ENCODE data around the gene PHLDA2.

Gene PHLDA2

DNA sequence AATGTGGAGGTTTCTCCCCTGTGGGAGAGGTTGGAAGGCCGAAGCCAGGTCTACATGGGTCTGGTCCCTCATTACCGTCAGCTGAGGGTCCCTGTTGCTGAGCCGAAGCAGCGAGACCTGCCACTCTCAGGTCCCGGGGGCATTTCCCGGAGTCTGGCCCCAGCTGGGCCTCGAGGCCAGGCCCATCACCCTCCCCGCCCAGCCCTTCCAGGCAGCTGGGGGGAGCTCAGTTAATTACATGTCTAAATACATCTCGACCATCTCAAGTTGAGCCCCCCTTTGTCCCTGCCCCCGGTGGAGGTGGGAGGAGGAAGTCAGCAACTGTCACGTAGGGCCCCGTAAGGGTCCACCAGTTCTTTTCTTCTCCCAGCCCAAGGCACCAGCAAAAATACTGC is 47.2 kb downstream of the PHLDA2 start:
- no peak for DNase-seq (ENCODE audit: low read depth)

DNA sequence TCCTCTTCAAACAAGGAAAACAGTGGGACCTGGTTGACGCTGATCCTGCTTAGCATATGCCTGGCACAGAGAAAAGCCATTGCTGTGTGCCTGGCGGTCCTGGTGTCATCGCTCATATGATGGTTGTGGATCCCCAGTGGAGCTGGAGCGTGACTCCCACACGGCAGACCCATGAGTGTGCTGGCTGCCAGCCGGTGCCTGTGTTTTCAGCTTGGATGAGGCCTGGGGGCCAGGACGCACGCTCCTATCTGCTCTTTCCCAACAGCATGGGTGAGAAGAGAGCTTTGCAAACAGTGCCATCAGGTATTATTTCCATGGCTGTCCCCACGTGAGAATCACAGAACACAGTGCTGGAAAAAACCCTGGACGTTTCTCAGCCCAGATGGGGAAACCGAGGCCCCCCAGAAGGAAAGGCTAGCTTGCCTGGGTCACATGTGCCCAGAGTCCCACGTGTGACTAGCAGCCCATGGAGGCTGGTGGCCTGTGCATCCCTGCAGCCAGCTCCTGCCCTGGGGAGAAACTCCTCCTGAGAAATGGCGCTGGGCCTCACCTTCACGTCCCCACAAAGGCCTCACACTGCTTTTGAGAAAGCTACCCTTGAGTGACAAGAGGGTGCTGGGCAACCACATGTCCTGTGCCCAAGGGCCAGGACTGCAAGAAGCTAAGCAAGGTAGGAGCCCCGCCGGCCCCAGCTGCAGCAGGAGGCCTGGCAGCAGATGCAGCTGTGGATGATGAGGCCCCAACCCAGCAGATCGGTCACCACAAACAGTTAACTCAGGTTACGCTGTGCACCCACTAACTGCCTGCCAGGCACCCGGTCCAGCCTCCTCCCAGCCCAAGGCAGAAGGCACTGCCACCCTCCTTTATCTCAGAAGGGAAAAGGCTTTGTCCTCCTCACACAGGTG is 47.9 kb downstream of the PHLDA2 start:
- DNase-seq (ENCODE audit: low read depth), result no peak

DNA sequence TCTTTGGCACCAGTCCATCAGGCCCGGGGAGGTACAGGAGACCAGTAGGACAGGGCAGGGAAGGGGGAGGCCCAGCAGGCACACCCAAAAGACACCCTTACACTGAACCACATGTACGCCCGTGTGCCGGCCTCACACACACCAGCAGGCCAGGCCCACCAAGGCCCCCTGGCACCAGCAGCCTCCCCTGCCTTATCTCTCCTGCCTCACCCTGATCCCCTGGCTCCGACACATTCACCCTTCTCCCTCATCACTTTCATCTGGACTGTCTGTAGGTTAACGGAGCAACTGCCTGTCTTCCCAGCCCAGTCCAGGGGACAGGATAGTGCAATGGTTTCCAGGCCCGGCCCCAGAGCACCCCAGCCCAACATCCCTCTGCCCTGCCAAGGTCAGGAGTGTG is 48.6 kb downstream of the PHLDA2 start:
- DNase-seq (ENCODE audit: low read depth), result no peak

DNA sequence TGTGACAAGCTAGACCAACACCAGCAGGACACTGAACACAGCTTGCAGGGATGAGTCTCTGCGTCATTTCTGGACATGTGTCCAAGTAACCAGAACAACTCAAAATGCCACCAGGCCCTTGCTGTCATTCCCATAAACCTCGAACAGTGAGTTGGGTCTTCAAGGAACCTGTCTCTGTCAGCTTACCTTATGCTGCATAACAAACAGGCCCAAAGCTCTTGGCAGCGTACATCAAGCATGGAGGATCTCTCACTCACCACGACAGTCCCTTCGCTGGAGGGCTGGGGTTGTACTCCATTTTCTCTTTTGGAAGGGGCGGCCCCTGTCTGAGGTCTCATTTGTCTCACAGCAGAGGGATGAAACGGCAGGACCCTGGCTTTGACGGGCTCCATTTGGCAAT is 50.4 kb downstream of the PHLDA2 start:
- no peak for DNase-seq (ENCODE audit: low read depth)
